ENCODE measurements around the gene ITGB1BP1.

- TF ChIP-seq POLR2AphosphoS5 (IDR thresholded peaks at IDR 0.05; ENCODE audit: low read depth, low read length) = no peak
- no peak for TF ChIP-seq TAF1 (IDR thresholded peaks at IDR 0.05; ENCODE audit: borderline replicate concordance, low read depth, low read length)
- no peak for TF ChIP-seq POLR2A (IDR thresholded peaks at IDR 0.05; ENCODE audit: low read depth, low read length)
These were observed 26.1 kb downstream of the ITGB1BP1 start for GRCh38 chr2:9397201-9397600.
